ENCODE data around the gene KCNH3.

DNA sequence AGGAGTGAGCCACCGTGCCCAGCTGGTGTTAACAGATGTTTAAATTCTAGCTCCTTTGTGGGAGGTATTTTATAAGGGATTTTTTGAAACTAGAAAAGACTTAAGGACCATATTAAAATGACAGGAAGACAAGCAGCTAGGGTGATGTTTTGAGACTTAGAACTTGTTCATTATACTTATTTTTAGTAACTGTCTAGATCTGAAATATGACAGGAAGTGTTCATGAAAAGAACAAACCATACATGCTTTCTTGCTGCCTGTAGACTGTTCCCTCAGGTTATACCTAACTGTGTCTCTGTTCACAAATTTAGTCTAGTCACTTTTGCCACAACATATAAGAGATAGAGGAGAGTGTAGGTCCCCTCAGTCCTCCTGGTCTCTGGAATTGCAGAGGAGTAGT, 36.9 kb upstream of the KCNH3 start:
- TF ChIP-seq CTCF (IDR thresholded peaks at IDR 0.05) = no peak
- TF ChIP-seq POLR2A (IDR thresholded peaks at IDR 0.05) = no peak

Measured in testis (tissue), 2 donors.